Measurements from ENCODE around the gene TMEM128.
"Not testable (repeated sequence)": the region's sequence is repeated elsewhere in the genome, so short reads cannot be mapped to it uniquely, and the experiment has no call there.

Gene TMEM128

GRCh38 chr4:4254666-4255065 lies 6.6 kb upstream of the TMEM128 start:
- DNase-seq, result no peak

GRCh38 chr4:4254199-4254598 lies 6.2 kb upstream of the TMEM128 start:
- DNase-seq, result no peak

GRCh38 chr4:4249866-4250265 lies 1.8 kb upstream of the TMEM128 start:
- no peak for DNase-seq

GRCh38 chr4:4249342-4249741 lies 1.3 kb upstream of the TMEM128 start:
- not testable (repeated sequence) for DNase-seq

GRCh38 chr4:4248885-4249203 lies 821 bp upstream of the TMEM128 start:
- no peak for DNase-seq

GRCh38 chr4:4247696-4248028 lies 361 bp downstream of the TMEM128 start:
- no peak for DNase-seq

GRCh38 chr4:4245172-4245571 lies 2.9 kb downstream of the TMEM128 start:
- no peak for DNase-seq

- not testable (repeated sequence) for DNase-seq
Measured at GRCh38 chr4:4239551-4239950, 8.5 kb downstream of the TMEM128 start.

GRCh38 chr4:4233610-4234009 lies 14.4 kb downstream of the TMEM128 start:
- DNase-seq, result no peak

- no peak for DNase-seq
Measured at GRCh38 chr4:4228356-4228668, 19.7 kb downstream of the TMEM128 start.

GRCh38 chr4:4227510-4228355 lies 20.3 kb downstream of the TMEM128 start:
- DNase-seq, result no peak

GRCh38 chr4:4226606-4227438 lies 21.2 kb downstream of the TMEM128 start, which contains the start of gene OTOP1:
Gene OTOP1 (minus strand): TSS chr4:4226929. CDS start chr4:4226864, 65 bp downstream.
- DNase-seq, result no peak

GRCh38 chr4:4225915-4226605 lies 22.0 kb downstream of the TMEM128 start:
- DNase-seq, result no peak

GRCh38 chr4:4217113-4217512 lies 30.9 kb downstream of the TMEM128 start:
- DNase-seq, result no peak

- DNase-seq, result no peak
Measured at GRCh38 chr4:4216648-4217047, 31.4 kb downstream of the TMEM128 start.

- not testable (repeated sequence) for DNase-seq
Measured at GRCh38 chr4:4213674-4214073, 34.3 kb downstream of the TMEM128 start.

GRCh38 chr4:4206204-4206603 lies 41.8 kb downstream of the TMEM128 start:
- no peak for DNase-seq

GRCh38 chr4:4204401-4204745 lies 43.6 kb downstream of the TMEM128 start:
- no peak for DNase-seq

GRCh38 chr4:4203688-4204400 lies 44.2 kb downstream of the TMEM128 start:
- DNase-seq, result no peak

GRCh38 chr4:4202510-4202909 lies 45.5 kb downstream of the TMEM128 start:
- DNase-seq, result no peak

GRCh38 chr4:4200624-4201023 lies 47.4 kb downstream of the TMEM128 start:
- no peak for DNase-seq

- DNase-seq, result no peak
Measured at GRCh38 chr4:4195354-4195753, 52.7 kb downstream of the TMEM128 start.

GRCh38 chr4:4188557-4188956 lies 59.5 kb downstream of the TMEM128 start:
- not testable (repeated sequence) for DNase-seq
